Hematopoietic multipotent progenitor cell treated with erythropoietin and hydrocortisone succinate and interleukin-3 and kit ligand, for 17 days (in vitro differentiated cells): ENCODE data around the gene RBMS2.
"Not testable (repeated sequence)": the region's sequence is repeated elsewhere in the genome, so short reads cannot be mapped to it uniquely, and the experiment has no call there.

ENCODE experiments used
- DNase-seq: peaks from one replicate; pipeline ENCODE4 v3.0.0-alpha.2; 2015; ENCODE audit warnings: low spot score

Gene RBMS2

GRCh38 chr12:56521590-56522371 lies at the start of gene RBMS2:
Gene RBMS2, plus strand, starts transcription at chr12:56521820. Its CDS starts 204 bp downstream, at chr12:56522024.
- DNase-seq = no peak

- no peak for DNase-seq
Measured at GRCh38 chr12:56474389-56474788, 47.2 kb upstream of the RBMS2 start.

- DNase-seq = no peak
Measured at GRCh38 chr12:56476143-56476542, 45.5 kb upstream of the RBMS2 start.

- DNase-seq = no peak
Measured at GRCh38 chr12:56476972-56477432, 44.6 kb upstream of the RBMS2 start.

- no peak for DNase-seq
Measured at GRCh38 chr12:56477521-56478225, 43.9 kb upstream of the RBMS2 start.

GRCh38 chr12:56479625-56480024 lies 42.0 kb upstream of the RBMS2 start:
- no peak for DNase-seq

- DNase-seq = no peak
Measured at GRCh38 chr12:56484566-56484965, 37.1 kb upstream of the RBMS2 start.

- no peak for DNase-seq
Measured at GRCh38 chr12:56486694-56487093, 34.9 kb upstream of the RBMS2 start.

GRCh38 chr12:56487448-56488040 lies 34.1 kb upstream of the RBMS2 start:
- DNase-seq = no peak

- DNase-seq = no peak
Measured at GRCh38 chr12:56488041-56488955, 33.3 kb upstream of the RBMS2 start, which contains the start of gene GLS2. Gene GLS2, minus strand, starts transcription at chr12:56488161. Its CDS starts 43 bp downstream, at chr12:56488118.

- no peak for DNase-seq
Measured at GRCh38 chr12:56490360-56490759, 31.3 kb upstream of the RBMS2 start.

GRCh38 chr12:56493409-56494105 lies 28.1 kb upstream of the RBMS2 start:
- not testable (repeated sequence) for DNase-seq

GRCh38 chr12:56494106-56494415 lies 27.6 kb upstream of the RBMS2 start:
- not testable (repeated sequence) for DNase-seq

GRCh38 chr12:56494481-56494880 lies 27.1 kb upstream of the RBMS2 start:
- DNase-seq = not testable (repeated sequence)

GRCh38 chr12:56496704-56497103 lies 24.9 kb upstream of the RBMS2 start:
- peak; percentile 54 for DNase-seq

- not testable (repeated sequence) for DNase-seq
Measured at GRCh38 chr12:56498126-56498902, 23.3 kb upstream of the RBMS2 start.

GRCh38 chr12:56499452-56499851 lies 22.2 kb upstream of the RBMS2 start:
- DNase-seq = not testable (repeated sequence)

- not testable (repeated sequence) for DNase-seq
Measured at GRCh38 chr12:56499879-56500278, 21.7 kb upstream of the RBMS2 start.

- no peak for DNase-seq
Measured at GRCh38 chr12:56510786-56511185, 10.8 kb upstream of the RBMS2 start.

GRCh38 chr12:56514014-56514318 lies 7.7 kb upstream of the RBMS2 start:
- DNase-seq = not testable (repeated sequence)

- no peak for DNase-seq
Measured at GRCh38 chr12:56517854-56518253, 3.8 kb upstream of the RBMS2 start.
